Fibroblast of pulmonary artery (primary cell): ENCODE results near the gene PAEP.

ENCODE experiments used
- DNase-seq: peaks from one replicate; pipeline ENCODE4 v3.0.0-alpha.2; 2010; ENCODE audit warnings: low read depth
- H3K4me3 ChIP-seq: replicated peaks from 2 replicates; pipeline ENCODE4 v1.5.1; 2011; ENCODE audit warnings: low read depth, mild to moderate bottlenecking, control low read depth, low read length, moderate library complexity
- CTCF ChIP-seq: IDR thresholded peaks from 2 replicates; pipeline ENCODE4 v1.5.1; 2011; ENCODE audit warnings: mild to moderate bottlenecking, control low read depth, low read length, inconsistent platforms; ENCODE audit errors: missing control alignments

PAEP gene

GRCh38 chr9:135522137-135522877 is 39.2 kb upstream of the PAEP start:
- no peak for TF ChIP-seq CTCF
- DNase-seq, result no peak
- H3K4me3 ChIP-seq, result no peak overlapping the region

- no peak for TF ChIP-seq CTCF
- DNase-seq, result no peak
- no peak overlapping the region for H3K4me3 ChIP-seq
Observed at GRCh38 chr9:135522931-135523330, 38.6 kb upstream of the PAEP start.

- DNase-seq, result no peak
- TF ChIP-seq CTCF, result no peak
- H3K4me3 ChIP-seq, result no peak overlapping the region
Observed at GRCh38 chr9:135523521-135524129, 37.9 kb upstream of the PAEP start.

- H3K4me3 ChIP-seq, result no peak overlapping the region
- DNase-seq, result peak; percentile 47
- no peak for TF ChIP-seq CTCF
Observed at GRCh38 chr9:135524130-135524861, 37.3 kb upstream of the PAEP start.

GRCh38 chr9:135525241-135526088 is 36.1 kb upstream of the PAEP start:
- H3K4me3 ChIP-seq, result no peak overlapping the region
- no peak for TF ChIP-seq CTCF
- no peak for DNase-seq

GRCh38 chr9:135526089-135526729 is 35.3 kb upstream of the PAEP start:
- no peak overlapping the region for H3K4me3 ChIP-seq
- no peak for DNase-seq
- no peak for TF ChIP-seq CTCF
